Measurements from ENCODE around the gene AKNAD1.
"Not testable (repeated sequence)": the region's sequence is repeated elsewhere in the genome, so short reads cannot be mapped to it uniquely, and the experiment has no call there.

Gene AKNAD1

GRCh38 chr1:108856994-108857393, at the start of gene AKNAD1:
TSS of gene AKNAD1 (minus strand) at chr1:108857094. CDS start at chr1:108852664, 4,430 bp downstream.
- DNase-seq = no peak

GRCh38 chr1:108901106-108901505, 44.2 kb upstream of the AKNAD1 start:
- no peak for DNase-seq

- DNase-seq = peak; percentile 45
Measured at GRCh38 chr1:108897865-108898720, 41.2 kb upstream of the AKNAD1 start.

- no peak for DNase-seq
Measured at GRCh38 chr1:108896146-108897145, 39.6 kb upstream of the AKNAD1 start.

GRCh38 chr1:108893141-108893530, 36.2 kb upstream of the AKNAD1 start:
- no peak for DNase-seq

GRCh38 chr1:108892356-108893140, 35.7 kb upstream of the AKNAD1 start:
- DNase-seq = no peak

GRCh38 chr1:108889706-108890384, 33.0 kb upstream of the AKNAD1 start:
- no peak for DNase-seq

GRCh38 chr1:108889006-108889645, 32.2 kb upstream of the AKNAD1 start:
- not testable (repeated sequence) for DNase-seq

- DNase-seq = no peak
Measured at GRCh38 chr1:108886292-108886691, 29.4 kb upstream of the AKNAD1 start.

- DNase-seq = no peak
Measured at GRCh38 chr1:108884968-108885367, 28.1 kb upstream of the AKNAD1 start.

- DNase-seq = no peak
Measured at GRCh38 chr1:108882837-108883236, 25.9 kb upstream of the AKNAD1 start.

GRCh38 chr1:108881369-108881768, 24.5 kb upstream of the AKNAD1 start:
- DNase-seq = no peak

GRCh38 chr1:108880850-108881249, 24.0 kb upstream of the AKNAD1 start:
- no peak for DNase-seq

GRCh38 chr1:108878678-108879077, 21.8 kb upstream of the AKNAD1 start:
- DNase-seq = peak; percentile 48

GRCh38 chr1:108878160-108878469, 21.2 kb upstream of the AKNAD1 start:
- DNase-seq = no peak

- peak; percentile 48 for DNase-seq
Measured at GRCh38 chr1:108877348-108878159, 20.7 kb upstream of the AKNAD1 start.

- no peak for DNase-seq
Measured at GRCh38 chr1:108871050-108871724, 14.3 kb upstream of the AKNAD1 start.

- DNase-seq = no peak
Measured at GRCh38 chr1:108865316-108865910, 8.5 kb upstream of the AKNAD1 start.

- no peak for DNase-seq
Measured at GRCh38 chr1:108863984-108864383, 7.1 kb upstream of the AKNAD1 start.

Data from NCI-H146 (cell line).